ENCODE results near the gene NAV3.

DNA sequence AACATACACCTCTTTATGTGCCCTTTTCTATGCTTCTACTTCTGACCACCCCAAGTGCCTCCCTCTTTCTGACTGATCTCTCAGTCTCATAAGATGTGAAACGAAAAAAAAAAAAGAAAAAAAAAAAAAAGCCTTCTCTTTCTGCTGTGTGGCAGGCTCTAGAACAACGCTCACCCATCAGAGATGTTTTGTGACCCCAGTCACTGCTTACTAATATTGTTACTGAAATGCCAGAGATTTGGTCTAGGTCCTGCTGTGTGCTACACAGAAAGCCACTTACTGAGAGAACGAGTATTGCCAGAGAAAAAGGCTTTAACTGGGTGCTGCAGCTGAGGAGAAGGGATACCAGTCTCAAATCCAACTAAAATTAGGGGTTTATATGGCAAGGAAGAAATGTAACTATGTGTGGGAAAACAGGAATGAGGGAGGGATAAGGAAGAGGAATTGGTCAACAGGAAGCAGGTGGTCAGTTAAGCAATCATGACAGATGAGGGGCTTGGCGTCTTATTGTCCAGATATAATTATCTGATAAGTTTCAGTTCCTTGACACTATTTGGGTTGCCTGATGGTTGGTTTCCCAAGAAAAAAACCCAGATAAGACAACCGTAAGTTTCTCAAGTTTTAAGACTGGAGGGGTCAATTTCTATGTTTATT lies 149.0 kb downstream of the NAV3 start:
- TF ChIP-seq, protein P1, sequence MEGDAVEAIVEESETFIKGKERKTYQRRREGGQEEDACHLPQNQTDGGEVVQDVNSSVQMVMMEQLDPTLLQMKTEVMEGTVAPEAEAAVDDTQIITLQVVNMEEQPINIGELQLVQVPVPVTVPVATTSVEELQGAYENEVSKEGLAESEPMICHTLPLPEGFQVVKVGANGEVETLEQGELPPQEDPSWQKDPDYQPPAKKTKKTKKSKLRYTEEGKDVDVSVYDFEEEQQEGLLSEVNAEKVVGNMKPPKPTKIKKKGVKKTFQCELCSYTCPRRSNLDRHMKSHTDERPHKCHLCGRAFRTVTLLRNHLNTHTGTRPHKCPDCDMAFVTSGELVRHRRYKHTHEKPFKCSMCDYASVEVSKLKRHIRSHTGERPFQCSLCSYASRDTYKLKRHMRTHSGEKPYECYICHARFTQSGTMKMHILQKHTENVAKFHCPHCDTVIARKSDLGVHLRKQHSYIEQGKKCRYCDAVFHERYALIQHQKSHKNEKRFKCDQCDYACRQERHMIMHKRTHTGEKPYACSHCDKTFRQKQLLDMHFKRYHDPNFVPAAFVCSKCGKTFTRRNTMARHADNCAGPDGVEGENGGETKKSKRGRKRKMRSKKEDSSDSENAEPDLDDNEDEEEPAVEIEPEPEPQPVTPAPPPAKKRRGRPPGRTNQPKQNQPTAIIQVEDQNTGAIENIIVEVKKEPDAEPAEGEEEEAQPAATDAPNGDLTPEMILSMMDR (IDR thresholded peaks at IDR 0.05): no peak
- no peak for TF ChIP-seq POLR2A (IDR thresholded peaks at IDR 0.05)
